ENCODE results near the gene AKR1C1.
"Not testable (repeated sequence)": the region's sequence is repeated elsewhere in the genome, so short reads cannot be mapped to it uniquely, and the experiment has no call there.

AKR1C1 gene

GRCh38 chr10:4918236-4918635, 45.0 kb upstream of the AKR1C1 start:
- no peak for TF ChIP-seq CTCF (IDR thresholded peaks at IDR 0.05; ENCODE audit: borderline replicate concordance, extremely low read depth, low read length, poor library complexity, severe bottlenecking)
- no peak for TF ChIP-seq EZH2 (IDR thresholded peaks at IDR 0.05; ENCODE audit: borderline replicate concordance, low read depth, low read length, severe bottlenecking)
- no peaks in the 10 kb centered on the region for H3K9me3 ChIP-seq (ENCODE audit: insufficient read depth, low read length, severe bottlenecking)
- no peaks in the 10 kb centered on the region for H3K79me2 ChIP-seq (ENCODE audit: insufficient read depth, low read length)
- H3K9ac ChIP-seq (ENCODE audit: low read depth, low read length): no peak overlapping the region
- DNase-seq (no peak), ATAC-seq (ENCODE audit: insufficient read depth, low read depth) (no peak)
- no peaks in the 10 kb centered on the region for H3K4me1 ChIP-seq (ENCODE audit: insufficient read depth, low read length)
- no peak overlapping the region for H3K27ac ChIP-seq (ENCODE audit: low read length)
- no peaks in the 10 kb centered on the region for H3K36me3 ChIP-seq (ENCODE audit: insufficient read depth, low read length)
- H3K27me3 ChIP-seq (ENCODE audit: insufficient read depth, low read length, poor library complexity): peaks cover 7% of the 10 kb centered on the region
- no peak overlapping the region for H3K4me2 ChIP-seq (ENCODE audit: insufficient read depth, low read length)
- H4K20me1 ChIP-seq (ENCODE audit: insufficient read depth, low read length): no peaks in the 10 kb centered on the region
- H2AFZ ChIP-seq (ENCODE audit: low read depth, low read length): no peak overlapping the region
- no peak overlapping the region for H3K4me3 ChIP-seq (ENCODE audit: low read depth in 1 of 2, low read length in 2 of 2)

- not testable (repeated sequence) for H3K9me3 ChIP-seq (ENCODE audit: insufficient read depth, low read length, severe bottlenecking); H4K20me1 ChIP-seq (ENCODE audit: insufficient read depth, low read length); H3K4me1 ChIP-seq (ENCODE audit: insufficient read depth, low read length); H3K4me2 ChIP-seq (ENCODE audit: insufficient read depth, low read length); H3K27ac ChIP-seq (ENCODE audit: low read length); ATAC-seq (ENCODE audit: insufficient read depth, low read depth); H2AFZ ChIP-seq (ENCODE audit: low read depth, low read length); H3K79me2 ChIP-seq (ENCODE audit: insufficient read depth, low read length); H3K9ac ChIP-seq (ENCODE audit: low read depth, low read length); H3K4me3 ChIP-seq (ENCODE audit: low read depth in 1 of 2, low read length in 2 of 2); H3K36me3 ChIP-seq (ENCODE audit: insufficient read depth, low read length); DNase-seq
- H3K27me3 ChIP-seq (ENCODE audit: insufficient read depth, low read length, poor library complexity): peaks cover 11% of the 10 kb centered on the region
Observed at GRCh38 chr10:4924482-4924881, 38.7 kb upstream of the AKR1C1 start.

- Histone ChIP-seq H3K36me3 (ENCODE audit: insufficient read depth, low read length) (no peaks in the 10 kb centered on the region), H3K9ac (ENCODE audit: low read depth, low read length) (no peak overlapping the region), H3K9me3 (ENCODE audit: insufficient read depth, low read length, severe bottlenecking) (no peaks in the 10 kb centered on the region), H3K4me2 (ENCODE audit: insufficient read depth, low read length) (no peak overlapping the region), H3K79me2 (ENCODE audit: insufficient read depth, low read length) (no peaks in the 10 kb centered on the region), H3K4me3 (ENCODE audit: low read depth in 1 of 2, low read length in 2 of 2) (no peak overlapping the region), H3K27ac (ENCODE audit: low read length) (no peak overlapping the region), H3K27me3 (ENCODE audit: insufficient read depth, low read length, poor library complexity) (peaks cover 9% of the 10 kb centered on the region), H4K20me1 (ENCODE audit: insufficient read depth, low read length) (no peaks in the 10 kb centered on the region), H3K4me1 (ENCODE audit: insufficient read depth, low read length) (no peaks in the 10 kb centered on the region), H2AFZ (ENCODE audit: low read depth, low read length) (no peak overlapping the region)
- ATAC-seq (ENCODE audit: insufficient read depth, low read depth) (no peak), DNase-seq (no peak)
- no peak for TF ChIP-seq EZH2 (IDR thresholded peaks at IDR 0.05; ENCODE audit: borderline replicate concordance, low read depth, low read length, severe bottlenecking)
- no peak for TF ChIP-seq CTCF (IDR thresholded peaks at IDR 0.05; ENCODE audit: borderline replicate concordance, extremely low read depth, low read length, poor library complexity, severe bottlenecking)
Observed at GRCh38 chr10:4926400-4926799, 36.8 kb upstream of the AKR1C1 start.

- DNase-seq (no peak), ATAC-seq (ENCODE audit: insufficient read depth, low read depth) (no peak)
- Histone ChIP-seq H3K9me3 (ENCODE audit: insufficient read depth, low read length, severe bottlenecking) (no peaks in the 10 kb centered on the region), H3K36me3 (ENCODE audit: insufficient read depth, low read length) (no peaks in the 10 kb centered on the region), H3K4me2 (ENCODE audit: insufficient read depth, low read length) (no peak overlapping the region), H3K27me3 (ENCODE audit: insufficient read depth, low read length, poor library complexity) (peaks cover 4% of the 10 kb centered on the region), H3K9ac (ENCODE audit: low read depth, low read length) (no peak overlapping the region), H3K4me1 (ENCODE audit: insufficient read depth, low read length) (no peaks in the 10 kb centered on the region), H3K79me2 (ENCODE audit: insufficient read depth, low read length) (no peaks in the 10 kb centered on the region), H4K20me1 (ENCODE audit: insufficient read depth, low read length) (no peaks in the 10 kb centered on the region), H2AFZ (ENCODE audit: low read depth, low read length) (no peak overlapping the region), H3K27ac (ENCODE audit: low read length) (no peak overlapping the region), H3K4me3 (ENCODE audit: low read depth in 1 of 2, low read length in 2 of 2) (no peak overlapping the region)
- TF ChIP-seq EZH2 (IDR thresholded peaks at IDR 0.05; ENCODE audit: borderline replicate concordance, low read depth, low read length, severe bottlenecking): no peak
- TF ChIP-seq CTCF (IDR thresholded peaks at IDR 0.05; ENCODE audit: borderline replicate concordance, extremely low read depth, low read length, poor library complexity, severe bottlenecking): no peak
Observed at GRCh38 chr10:4931587-4931986, 31.6 kb upstream of the AKR1C1 start.

Data from DND-41 (cell line).